Activated naive CD4-positive, alpha-beta T cell treated with anti-CD3 and anti-CD28 coated beads, Interleukin-2, amount 10 ng/mL, durations not matched to agents 7 days and 5 days (primary cell): ENCODE measurements around the gene CTSC.

Source experiments
- CTCF ChIA-PET: fragments of 350-600 bp; sonication (Branson Sonifier 250); formaldehyde crosslinking; loops from one replicate; lab custom pipeline; 2021; ENCODE audit warnings: antibody characterized with exemption; lab: Charles Lee
- DNase-seq: peaks from one replicate; pipeline ENCODE4 v3.0.0-alpha.2; 2020
- H3K27ac Mint-ChIP-seq: one replicate; pipeline ENCODE4 v1.8.0; 2021; ENCODE audit warnings: mild to moderate bottlenecking, moderate library complexity, mixed read lengths
- H3K27me3 Mint-ChIP-seq: one replicate; pipeline ENCODE4 v1.8.0; 2021; ENCODE audit warnings: mild to moderate bottlenecking, mixed read lengths
- H3K36me3 Mint-ChIP-seq: one replicate; pipeline ENCODE4 v1.8.0; 2021; ENCODE audit warnings: mixed read lengths
- H3K4me1 Mint-ChIP-seq: one replicate; pipeline ENCODE4 v1.8.0; 2021; ENCODE audit warnings: mixed read lengths
- H3K4me3 Mint-ChIP-seq: one replicate; pipeline ENCODE4 v1.8.0; 2021; ENCODE audit warnings: mild to moderate bottlenecking, moderate library complexity, mixed read lengths
- H3K9me3 Mint-ChIP-seq: one replicate; pipeline ENCODE4 v1.8.0; 2021; ENCODE audit warnings: mixed read lengths

CTSC gene

DNA sequence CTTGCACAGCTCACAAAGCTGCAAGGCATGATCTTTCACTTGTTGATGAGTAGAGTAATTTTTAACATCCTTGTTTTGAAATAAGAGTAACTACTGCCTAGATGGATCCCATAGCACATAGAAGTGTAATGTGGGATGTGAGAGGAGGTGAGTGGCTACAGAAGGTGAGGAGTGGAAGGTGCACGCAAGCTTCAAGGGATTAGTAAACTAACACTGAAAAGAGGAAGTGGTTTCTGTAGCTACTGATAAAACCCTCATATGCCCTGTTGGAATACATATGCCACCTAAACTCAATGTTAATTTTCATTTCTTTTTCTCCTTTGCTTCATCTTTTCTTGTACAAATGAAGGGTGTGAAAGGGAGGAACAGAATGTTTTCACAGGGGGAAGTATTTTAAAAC, 22.0 kb upstream of the CTSC start:
- no peak for DNase-seq
- H3K4me3 Mint-ChIP-seq, result no peak overlapping the region
- H3K4me1 Mint-ChIP-seq, result peaks cover 56% of the 10 kb centered on the region
- no peaks in the 10 kb centered on the region for H3K9me3 Mint-ChIP-seq
- CTCF ChIA-PET, result no interaction called here
- H3K27ac Mint-ChIP-seq, result no peak overlapping the region
- no peaks in the 10 kb centered on the region for H3K27me3 Mint-ChIP-seq
- H3K36me3 Mint-ChIP-seq, result peaks cover 2% of the 10 kb centered on the region

GRCh38 chr11:88359114-88359513, 21.6 kb upstream of the CTSC start:
- H3K9me3 Mint-ChIP-seq, result no peaks in the 10 kb centered on the region
- H3K27ac Mint-ChIP-seq, result no peak overlapping the region
- H3K36me3 Mint-ChIP-seq, result peaks cover 2% of the 10 kb centered on the region
- H3K4me3 Mint-ChIP-seq, result no peak overlapping the region
- CTCF ChIA-PET, result no interaction called here
- no peak for DNase-seq
- H3K4me1 Mint-ChIP-seq, result peaks cover 56% of the 10 kb centered on the region
- no peaks in the 10 kb centered on the region for H3K27me3 Mint-ChIP-seq

- Mint-ChIP-seq H3K36me3 (peaks cover 2% of the 10 kb centered on the region), H3K4me3 (no peak overlapping the region), H3K4me1 (peaks cover 56% of the 10 kb centered on the region), H3K9me3 (no peaks in the 10 kb centered on the region), H3K27ac (peak overlapping the region; percentile 70), H3K27me3 (no peaks in the 10 kb centered on the region)
- DNase-seq, result no peak
- CTCF ChIA-PET, result interaction anchor here (1.2 kb wide), 1 partner anchor 9 kb away, joined by 3 read pairs; no protein-coding TSS in a partner anchor
These were observed 20.5 kb upstream of the CTSC start for GRCh38 chr11:88358040-88358431.

- peaks cover 55% of the 10 kb centered on the region for H3K4me1 Mint-ChIP-seq
- CTCF ChIA-PET, result interaction anchor here (1.2 kb wide), 1 partner anchor 10 kb away, joined by 3 read pairs; no protein-coding TSS in a partner anchor
- no peak overlapping the region for H3K4me3 Mint-ChIP-seq
- no peak for DNase-seq
- no peaks in the 10 kb centered on the region for H3K9me3 Mint-ChIP-seq
- peak overlapping the region; percentile 70 for H3K27ac Mint-ChIP-seq
- H3K36me3 Mint-ChIP-seq, result peaks cover 2% of the 10 kb centered on the region
- H3K27me3 Mint-ChIP-seq, result no peaks in the 10 kb centered on the region
These were observed 19.9 kb upstream of the CTSC start for GRCh38 chr11:88357323-88358039.

GRCh38 chr11:88355887-88356286, 18.4 kb upstream of the CTSC start:
- Mint-ChIP-seq H3K9me3 (no peaks in the 10 kb centered on the region), H3K27me3 (no peaks in the 10 kb centered on the region), H3K27ac (no peak overlapping the region), H3K36me3 (peaks cover 2% of the 10 kb centered on the region), H3K4me3 (no peak overlapping the region), H3K4me1 (peaks cover 55% of the 10 kb centered on the region)
- CTCF ChIA-PET, result interaction anchor here (1.2 to 1.5 kb wide), 2 partner anchors 65 to 124 kb away, joined by 3 to 4 read pairs; no protein-coding TSS in a partner anchor
- no peak for DNase-seq

- Mint-ChIP-seq H3K9me3 (no peaks in the 10 kb centered on the region), H3K4me1 (peaks cover 45% of the 10 kb centered on the region), H3K4me3 (no peak overlapping the region), H3K36me3 (peaks cover 2% of the 10 kb centered on the region), H3K27me3 (no peaks in the 10 kb centered on the region), H3K27ac (no peak overlapping the region)
- no peak for DNase-seq
- CTCF ChIA-PET, result interaction anchor here (1.3 to 1.5 kb wide), 3 partner anchors 13 to 66 kb away, joined by 3 to 5 read pairs (median 4); no protein-coding TSS in a partner anchor
These were observed 17.4 kb upstream of the CTSC start for GRCh38 chr11:88354912-88355311.

GRCh38 chr11:88353835-88354496, 16.4 kb upstream of the CTSC start:
- no peaks in the 10 kb centered on the region for H3K9me3 Mint-ChIP-seq
- no peaks in the 10 kb centered on the region for H3K27me3 Mint-ChIP-seq
- DNase-seq, result no peak
- H3K36me3 Mint-ChIP-seq, result peaks cover 2% of the 10 kb centered on the region
- peaks cover 37% of the 10 kb centered on the region for H3K4me1 Mint-ChIP-seq
- no peak overlapping the region for H3K4me3 Mint-ChIP-seq
- H3K27ac Mint-ChIP-seq, result no peak overlapping the region
- CTCF ChIA-PET, result interaction anchor here (1.3 to 1.4 kb wide), 2 partner anchors 12 to 18 kb away, joined by 3 to 5 read pairs; no protein-coding TSS in a partner anchor

- H3K9me3 Mint-ChIP-seq, result no peaks in the 10 kb centered on the region
- DNase-seq, result no peak
- no peaks in the 10 kb centered on the region for H3K27me3 Mint-ChIP-seq
- peaks cover 35% of the 10 kb centered on the region for H3K4me1 Mint-ChIP-seq
- H3K4me3 Mint-ChIP-seq, result no peak overlapping the region
- H3K36me3 Mint-ChIP-seq, result peaks cover 2% of the 10 kb centered on the region
- no peak overlapping the region for H3K27ac Mint-ChIP-seq
- CTCF ChIA-PET, result no interaction called here
These were observed 15.8 kb upstream of the CTSC start for GRCh38 chr11:88353386-88353785.

DNA sequence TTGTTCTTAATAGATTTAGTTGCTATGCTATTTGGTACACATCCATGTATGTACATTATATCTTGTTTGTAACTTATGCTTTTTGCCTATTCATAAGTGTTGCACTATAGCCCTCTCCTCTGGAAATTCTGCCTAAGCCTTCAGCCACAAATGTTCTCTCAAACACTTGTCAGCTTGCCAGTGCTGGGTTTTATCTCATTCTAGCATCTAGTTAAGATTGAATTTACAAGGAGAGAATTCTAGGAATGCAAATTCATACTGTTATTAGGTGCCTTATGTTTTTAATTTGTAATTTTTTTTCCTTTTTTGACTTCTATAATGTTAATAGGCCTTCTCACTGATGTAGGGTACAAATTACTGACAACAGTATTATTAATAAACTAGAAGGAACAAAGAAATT, 14.6 kb upstream of the CTSC start:
- Mint-ChIP-seq H3K36me3 (peaks cover 2% of the 10 kb centered on the region), H3K27me3 (no peaks in the 10 kb centered on the region), H3K27ac (no peak overlapping the region), H3K4me1 (peaks cover 23% of the 10 kb centered on the region), H3K4me3 (no peak overlapping the region), H3K9me3 (no peaks in the 10 kb centered on the region)
- no peak for DNase-seq
- CTCF ChIA-PET, result no interaction called here

- Mint-ChIP-seq H3K27me3 (no peaks in the 10 kb centered on the region), H3K9me3 (no peaks in the 10 kb centered on the region), H3K36me3 (peaks cover 3% of the 10 kb centered on the region), H3K4me3 (no peak overlapping the region), H3K27ac (no peak overlapping the region), H3K4me1 (peaks cover 22% of the 10 kb centered on the region)
- DNase-seq, result no peak
- CTCF ChIA-PET, result no interaction called here
These were observed 11.3 kb upstream of the CTSC start for GRCh38 chr11:88348870-88349269.

DNA sequence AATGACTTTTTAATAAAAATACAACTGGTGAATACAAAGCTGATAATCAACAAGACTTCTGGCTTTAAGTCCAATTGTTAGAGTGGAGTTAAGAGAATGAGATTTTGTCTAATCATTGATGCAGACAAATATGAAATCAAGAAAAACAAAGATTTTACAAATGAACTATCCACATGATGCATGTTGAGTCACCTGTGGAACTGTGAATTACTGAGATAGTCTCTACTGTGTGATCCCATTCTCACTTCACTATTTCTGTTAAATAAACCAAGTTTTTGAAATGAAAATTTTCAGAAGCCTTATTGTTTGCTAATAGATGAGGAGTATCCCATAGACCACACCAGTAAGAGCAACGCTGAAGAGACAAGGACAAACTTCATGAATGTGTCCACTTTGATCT, 8.4 kb upstream of the CTSC start:
- Mint-ChIP-seq H3K36me3 (peaks cover 6% of the 10 kb centered on the region), H3K4me3 (no peak overlapping the region), H3K9me3 (no peaks in the 10 kb centered on the region), H3K27me3 (no peaks in the 10 kb centered on the region), H3K27ac (no peak overlapping the region), H3K4me1 (peaks cover 15% of the 10 kb centered on the region)
- no peak for DNase-seq
- CTCF ChIA-PET, result no interaction called here

DNA sequence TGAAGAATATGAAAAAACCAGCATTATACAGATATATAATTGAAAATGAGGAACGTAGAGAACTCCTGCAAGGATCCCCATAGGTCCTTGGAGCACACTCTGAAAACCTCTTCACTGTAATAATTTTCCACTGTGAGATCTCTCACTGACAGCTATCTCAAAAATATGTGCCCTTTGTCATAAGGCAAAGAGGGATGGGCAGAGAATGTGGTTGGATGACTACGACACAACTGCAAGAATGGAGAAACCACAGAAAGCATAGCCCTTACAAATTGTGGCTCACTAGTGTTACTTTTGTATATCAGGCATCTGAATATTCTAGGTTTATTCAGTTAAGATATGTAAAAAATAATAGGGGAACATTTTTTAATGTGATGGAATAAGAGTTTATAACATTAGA, 7.9 kb upstream of the CTSC start:
- Mint-ChIP-seq H3K9me3 (no peaks in the 10 kb centered on the region), H3K4me1 (peaks cover 15% of the 10 kb centered on the region), H3K36me3 (peaks cover 6% of the 10 kb centered on the region), H3K27me3 (no peaks in the 10 kb centered on the region), H3K27ac (no peak overlapping the region), H3K4me3 (no peak overlapping the region)
- CTCF ChIA-PET, result no interaction called here
- no peak for DNase-seq

DNA sequence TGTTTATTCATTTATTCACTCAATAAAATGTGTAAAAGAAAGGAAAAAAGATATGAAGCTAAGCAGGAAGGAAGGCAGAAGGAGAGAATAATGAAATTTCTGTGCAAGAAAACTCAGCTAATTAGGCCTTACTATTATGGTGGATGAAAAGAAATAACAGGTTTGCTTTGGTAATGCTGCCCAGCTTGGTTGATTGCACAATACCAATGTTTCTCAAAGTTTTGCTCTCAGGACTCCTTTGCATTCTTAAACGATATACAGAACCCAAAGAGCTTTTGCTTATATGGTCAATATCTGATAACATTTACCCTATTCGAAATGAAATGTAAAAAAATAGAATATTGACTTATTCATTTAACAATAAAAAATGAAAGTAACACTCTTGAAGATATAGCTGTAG, 7.3 kb upstream of the CTSC start:
- H3K27ac Mint-ChIP-seq, result no peak overlapping the region
- H3K36me3 Mint-ChIP-seq, result peaks cover 9% of the 10 kb centered on the region
- no peaks in the 10 kb centered on the region for H3K27me3 Mint-ChIP-seq
- H3K4me1 Mint-ChIP-seq, result peaks cover 18% of the 10 kb centered on the region
- CTCF ChIA-PET, result no interaction called here
- no peak for DNase-seq
- no peaks in the 10 kb centered on the region for H3K9me3 Mint-ChIP-seq
- no peak overlapping the region for H3K4me3 Mint-ChIP-seq

DNA sequence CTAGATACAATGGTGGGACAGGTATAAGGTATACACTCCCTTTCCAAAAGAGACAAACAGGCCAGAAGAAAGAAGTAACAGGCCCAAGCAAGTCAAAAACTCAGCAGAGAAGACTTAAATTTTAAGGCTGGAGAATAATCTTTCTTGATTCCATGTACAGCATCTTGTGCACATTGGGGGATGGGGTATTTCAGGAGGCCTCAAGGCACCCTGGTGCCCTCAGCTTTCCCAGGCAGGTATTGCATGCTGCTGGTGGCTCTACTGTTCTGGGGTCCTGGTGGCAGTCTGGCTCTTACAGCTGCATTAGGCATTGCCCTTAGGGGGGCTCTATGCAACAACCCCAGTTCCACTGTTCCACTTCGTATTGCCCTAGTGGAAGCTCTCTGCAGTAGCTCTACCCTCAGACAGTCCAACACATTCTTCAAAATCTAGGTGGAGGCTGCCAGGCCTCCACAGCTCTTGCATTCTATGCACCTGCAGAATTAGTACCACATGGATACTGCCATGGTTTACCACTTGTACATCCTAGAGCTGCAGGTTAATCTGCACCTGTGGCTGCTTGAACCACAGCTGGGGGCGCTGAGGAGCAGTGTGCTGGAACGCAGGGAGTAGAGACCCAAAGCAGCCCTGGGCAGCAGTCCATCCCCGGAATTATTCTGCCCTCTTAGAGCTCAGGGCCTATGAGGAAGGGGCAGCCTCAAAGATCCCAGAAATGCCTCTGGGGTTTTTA, 4.2 kb upstream of the CTSC start:
- CTCF ChIA-PET, result interaction anchor here (2.0 kb wide), 1 partner anchor 13 kb away, joined by 5 read pairs; no protein-coding TSS in a partner anchor
- no peak overlapping the region for H3K27ac Mint-ChIP-seq
- peaks cover 38% of the 10 kb centered on the region for H3K4me1 Mint-ChIP-seq
- no peak for DNase-seq
- H3K27me3 Mint-ChIP-seq, result peaks cover 4% of the 10 kb centered on the region
- H3K36me3 Mint-ChIP-seq, result peaks cover 15% of the 10 kb centered on the region
- no peak overlapping the region for H3K4me3 Mint-ChIP-seq
- H3K9me3 Mint-ChIP-seq, result no peaks in the 10 kb centered on the region
